Neural crest cell (in vitro differentiated cells): Measurements from ENCODE around the gene TMTC4. TPM values are rescaled to one million over a fixed set of nuclear protein-coding genes. Genes with fewer than 3 reads are reported as not detected.

Source experiments
- DNase-seq: peaks from one replicate; pipeline ENCODE4 v3.0.0; 2021; ENCODE audit warnings: low read depth, mixed read lengths, low spot score
- H3K27ac Mint-ChIP-seq: one replicate; pipeline ENCODE4 v1.8.0; 2021; ENCODE audit warnings: mild to moderate bottlenecking, mixed read lengths; ENCODE audit not compliant: unreplicated experiment
- H3K27me3 Mint-ChIP-seq: 2 replicates; pipeline ENCODE4 v1.8.0; 2021; ENCODE audit warnings: low read depth, mild to moderate bottlenecking, mixed read lengths
- H3K36me3 Mint-ChIP-seq: 2 replicates; pipeline ENCODE4 v1.8.0; 2021; ENCODE audit warnings: low read depth, mild to moderate bottlenecking, mixed read lengths
- H3K4me1 Mint-ChIP-seq: 2 replicates; pipeline ENCODE4 v1.8.0; 2021; ENCODE audit warnings: mixed read lengths
- H3K4me3 Mint-ChIP-seq: one replicate; pipeline ENCODE4 v1.8.0; 2021; ENCODE audit warnings: mild to moderate bottlenecking, mixed read lengths
- H3K9me3 Mint-ChIP-seq: 2 replicates; pipeline ENCODE4 v1.8.0; 2021; ENCODE audit warnings: mixed read lengths
- CTCF ChIP-seq: fragments of 200-600 bp; sonication (generic); conservative IDR thresholded peaks from 2 replicates; pipeline ENCODE4 v1.5.0; 2021; ENCODE audit warnings: antibody characterized with exemption, mild to moderate bottlenecking
- total RNA-seq: library from RNA; stranded (reverse); gene quantifications from 2 replicates; pipeline ENCODE4 v1.2.1, GENCODE V29; 2021

The TMTC4 gene
- total RNA-seq, 1 donor from 2014 or later: 51.7 TPM

DNA sequence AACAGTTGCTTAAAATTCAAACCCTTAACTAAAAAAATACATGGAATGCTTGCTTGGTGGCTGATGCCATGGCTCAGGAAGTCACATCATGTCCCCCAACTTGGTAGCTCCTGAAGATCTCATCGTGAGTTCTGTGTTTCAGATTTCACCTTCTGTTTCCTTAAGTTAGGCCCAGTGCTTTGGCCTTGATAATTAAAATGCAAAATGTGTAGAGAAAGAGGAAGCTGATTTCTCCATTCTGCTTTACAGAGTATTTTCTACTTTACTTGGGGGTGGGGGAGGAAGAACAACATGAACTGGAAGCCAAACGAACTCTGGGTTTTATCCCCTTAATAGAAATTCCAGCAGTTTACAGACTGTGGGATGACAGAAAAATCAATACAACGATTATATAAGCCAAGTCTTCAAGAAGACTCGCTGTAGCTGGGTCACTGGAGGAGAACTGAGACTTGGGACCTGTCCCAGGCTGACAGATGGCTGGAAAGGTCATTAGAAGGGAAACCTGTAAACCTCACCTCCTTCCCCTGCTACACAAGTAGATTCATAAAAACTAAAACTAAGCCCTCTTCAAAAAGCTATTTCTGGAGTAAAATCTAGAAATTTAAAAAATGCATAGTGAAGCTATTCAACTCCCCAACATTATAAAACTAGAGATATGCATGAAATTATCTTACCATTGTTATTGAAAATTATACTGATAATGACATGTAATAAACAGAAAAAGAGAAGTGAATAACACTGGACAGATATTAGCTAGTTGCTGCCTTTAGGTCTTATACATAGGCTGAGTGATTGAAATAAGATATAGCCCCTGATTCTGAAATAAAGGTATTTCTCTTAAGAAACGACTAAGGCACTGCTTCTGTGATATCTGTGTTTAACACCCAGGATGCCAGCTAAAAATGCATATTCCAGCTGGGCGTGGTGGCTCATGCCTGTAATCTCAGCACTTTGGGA, 63.9 kb downstream of the TMTC4 start:
- Mint-ChIP-seq H3K27me3 (no peaks in the 10 kb centered on the region), H3K36me3 (peaks cover 14% of the 10 kb centered on the region), H3K4me1 (peaks cover 12% of the 10 kb centered on the region), H3K4me3 (no peak overlapping the region), H3K9me3 (no peaks in the 10 kb centered on the region), H3K27ac (no peak overlapping the region)
- no peak for TF ChIP-seq CTCF
- no peak for DNase-seq

- H3K36me3 Mint-ChIP-seq: peaks cover 14% of the 10 kb centered on the region
- H3K27ac Mint-ChIP-seq: peak overlapping the region; percentile 65
- peaks cover 12% of the 10 kb centered on the region for H3K4me1 Mint-ChIP-seq
- DNase-seq: no peak
- no peak for TF ChIP-seq CTCF
- H3K4me3 Mint-ChIP-seq: no peak overlapping the region
- H3K27me3 Mint-ChIP-seq: no peaks in the 10 kb centered on the region
- no peaks in the 10 kb centered on the region for H3K9me3 Mint-ChIP-seq
Observed at GRCh38 chr13:100608906-100609305, 65.7 kb downstream of the TMTC4 start.

- peaks cover 14% of the 10 kb centered on the region for H3K36me3 Mint-ChIP-seq
- peak overlapping the region; percentile 65 for H3K27ac Mint-ChIP-seq
- no peak overlapping the region for H3K4me3 Mint-ChIP-seq
- H3K9me3 Mint-ChIP-seq: no peaks in the 10 kb centered on the region
- peaks cover 12% of the 10 kb centered on the region for H3K4me1 Mint-ChIP-seq
- H3K27me3 Mint-ChIP-seq: no peaks in the 10 kb centered on the region
- TF ChIP-seq CTCF: no peak
- DNase-seq: no peak
Observed at GRCh38 chr13:100608489-100608888, 66.1 kb downstream of the TMTC4 start.

DNA sequence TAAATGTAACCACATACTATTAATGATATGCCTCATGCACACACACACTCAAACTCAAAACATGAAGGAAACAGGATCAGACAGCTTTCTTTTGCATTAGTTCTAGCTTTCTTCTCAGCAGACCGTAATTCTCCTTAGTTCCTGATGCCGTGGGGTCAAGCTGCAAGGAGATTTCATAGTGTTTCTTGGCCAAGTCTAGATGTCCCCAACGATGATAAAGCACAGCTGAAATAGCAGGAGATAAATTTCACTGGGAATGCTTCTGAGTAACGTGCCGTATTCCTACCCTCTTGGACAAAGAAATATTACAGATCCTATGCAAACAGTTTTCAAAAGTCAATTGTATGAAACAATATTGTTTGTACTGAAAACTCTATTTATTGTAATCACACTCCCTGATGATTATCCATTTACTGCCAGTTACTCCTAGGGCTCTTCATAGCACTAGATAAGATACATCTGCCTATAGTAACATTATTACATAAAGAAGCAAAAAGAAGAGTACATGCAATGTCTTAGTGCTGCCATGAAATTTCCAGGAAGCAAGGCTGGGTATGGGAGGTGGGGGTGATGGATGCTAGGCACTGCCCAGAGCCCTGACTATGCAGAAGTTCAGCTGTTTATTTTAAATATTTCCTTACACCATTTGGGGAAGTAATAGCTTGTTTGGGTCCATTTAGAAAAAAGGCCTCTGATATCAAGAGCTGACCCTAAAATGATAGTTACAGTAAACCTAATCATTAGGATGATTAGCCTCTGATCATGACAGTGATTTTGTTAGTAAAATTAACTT, 69.5 kb downstream of the TMTC4 start:
- Mint-ChIP-seq H3K4me3 (no peak overlapping the region), H3K27ac (no peak overlapping the region), H3K4me1 (peaks cover 21% of the 10 kb centered on the region), H3K36me3 (peaks cover 17% of the 10 kb centered on the region), H3K9me3 (no peaks in the 10 kb centered on the region), H3K27me3 (no peaks in the 10 kb centered on the region)
- no peak for TF ChIP-seq CTCF
- DNase-seq: no peak

GRCh38 chr13:100602493-100603111, 72.0 kb downstream of the TMTC4 start:
- Mint-ChIP-seq H3K4me3 (no peak overlapping the region), H3K27me3 (no peaks in the 10 kb centered on the region), H3K4me1 (peaks cover 9% of the 10 kb centered on the region), H3K36me3 (peaks cover 6% of the 10 kb centered on the region), H3K9me3 (no peaks in the 10 kb centered on the region), H3K27ac (peak overlapping the region; percentile 83)
- no peak for DNase-seq
- no peak for TF ChIP-seq CTCF
